Liver (tissue), 9 donors: Measurements from ENCODE around the gene NRROS. TPM values are rescaled to one million over a fixed set of nuclear protein-coding genes. Genes with fewer than 3 reads are reported as not detected.

Experiments
- DNase-seq: peaks from one replicate; pipeline ENCODE4 v3.0.0-alpha.2; 2017; ENCODE audit warnings: low spot score
- H3K27ac ChIP-seq, 2 donors: one replicate each; pipeline ENCODE4 v1.7.0; 2013; ENCODE audit warnings: inconsistent platforms in 2 of 2, low read length in 2 of 2, control low read depth in 1 of 2, low read depth in 1 of 2, mild to moderate bottlenecking in 1 of 2
- H3K27me3 ChIP-seq, 4 donors: one replicate each; pipeline versions ENCODE4 v1.6.1 to v1.7.0; 2013; ENCODE audit warnings: low read length in 3 of 4, inconsistent platforms in 1 of 4, mild to moderate bottlenecking in 1 of 4, moderate library complexity in 1 of 4; ENCODE audit not compliant: control insufficient read depth in 4 of 4, insufficient read depth in 4 of 4
- H3K36me3 ChIP-seq, 4 donors: one replicate each; pipeline versions ENCODE4 v1.6.1 to v1.7.0; 2013; ENCODE audit warnings: low read length in 3 of 4, mild to moderate bottlenecking in 3 of 4, low read depth in 1 of 4, moderate library complexity in 1 of 4; ENCODE audit not compliant: control insufficient read depth in 4 of 4, insufficient read depth in 3 of 4
- H3K4me1 ChIP-seq, 4 donors: one replicate each; pipeline versions ENCODE4 v1.6.1 to v1.7.0; 2013; ENCODE audit warnings: low read length in 3 of 4, mild to moderate bottlenecking in 3 of 4, moderate library complexity in 1 of 4; ENCODE audit not compliant: control insufficient read depth in 4 of 4, insufficient read depth in 4 of 4
- H3K4me3 ChIP-seq, 3 donors: one replicate each; pipeline versions ENCODE4 v1.6.1 to v1.7.0; 2013; ENCODE audit warnings: low read length in 3 of 3, control low read depth in 1 of 3, low read depth in 1 of 3, mild to moderate bottlenecking in 1 of 3
- H3K9ac ChIP-seq, 2 donors: one replicate each; pipeline ENCODE4 v1.7.0; 2013; ENCODE audit warnings: low read length in 2 of 2, mild to moderate bottlenecking in 2 of 2, moderate library complexity in 2 of 2, control low read depth in 1 of 2, low read depth in 1 of 2
- H3K9me3 ChIP-seq, 4 donors: one replicate each; pipeline versions ENCODE4 v1.6.1 to v1.7.0; 2013; ENCODE audit warnings: low read length in 3 of 4; ENCODE audit not compliant: control insufficient read depth in 4 of 4
- CTCF ChIP-seq: fragments of 150-350 bp; IDR thresholded peaks from 2 replicates; pipeline ENCODE4 v1.5.1; 2017; ENCODE audit warnings: improper control_type of control experiment, low read depth, low read length; ENCODE audit not compliant: missing input control
- FOXA1 ChIP-seq: IDR thresholded peaks from 2 replicates; pipeline ENCODE4 v1.6.1; 2016; ENCODE audit warnings: antibody characterized with exemption
- FOXA2 ChIP-seq: IDR thresholded peaks from 2 replicates; pipeline ENCODE4 v1.6.1; 2016; ENCODE audit warnings: antibody characterized with exemption
- GABPA ChIP-seq, 2 donors: IDR thresholded peaks in 1 of 2; conservative IDR thresholded peaks in 1 of 2; 2 replicates each; pipeline ENCODE4 v1.6.1; 2016; ENCODE audit warnings: antibody characterized with exemption in 2 of 2, mild to moderate bottlenecking in 1 of 2, moderate library complexity in 1 of 2
- HNF4A ChIP-seq, 2 donors: conservative IDR thresholded peaks; 2 replicates each; pipeline ENCODE4 v1.6.1; 2016; ENCODE audit warnings: antibody characterized with exemption in 2 of 2, mild to moderate bottlenecking in 2 of 2
- HNF4G ChIP-seq: IDR thresholded peaks from 2 replicates; pipeline ENCODE4 v1.6.1; 2016; ENCODE audit warnings: antibody characterized with exemption
- JUND ChIP-seq, 2 donors: IDR thresholded peaks; 2 replicates each; pipeline ENCODE4 v1.6.1; 2016; ENCODE audit warnings: antibody characterized with exemption in 2 of 2
- MAX ChIP-seq: IDR thresholded peaks from 2 replicates; pipeline ENCODE4 v1.6.1; 2016; ENCODE audit warnings: antibody characterized with exemption
- NR2F2 ChIP-seq: IDR thresholded peaks from 2 replicates; pipeline ENCODE4 v1.6.1; 2016; ENCODE audit warnings: antibody characterized with exemption
- RAD21 ChIP-seq, 2 donors: IDR thresholded peaks; 2 replicates each; pipeline ENCODE4 v1.6.1; 2016; ENCODE audit warnings: antibody characterized with exemption in 2 of 2, mild to moderate bottlenecking in 2 of 2
- REST ChIP-seq: IDR thresholded peaks from 2 replicates; pipeline ENCODE4 v1.6.1; 2016; ENCODE audit warnings: antibody characterized with exemption, mild to moderate bottlenecking
- RXRA ChIP-seq, 2 donors: IDR thresholded peaks; 2 replicates each; pipeline ENCODE4 v1.6.1; 2017 to 2018; ENCODE audit warnings: antibody characterized with exemption in 2 of 2, mild to moderate bottlenecking in 1 of 2
- SP1 ChIP-seq: IDR thresholded peaks from 2 replicates; pipeline ENCODE4 v1.6.1; 2018; ENCODE audit warnings: antibody characterized with exemption, mild to moderate bottlenecking
- TAF1 ChIP-seq: conservative IDR thresholded peaks from 2 replicates; pipeline ENCODE4 v1.6.1; 2016; ENCODE audit warnings: antibody characterized with exemption, mild to moderate bottlenecking
- YY1 ChIP-seq: IDR thresholded peaks from 2 replicates; pipeline ENCODE4 v1.6.1; 2016; ENCODE audit warnings: antibody characterized with exemption, mild to moderate bottlenecking
- ZBTB33 ChIP-seq: IDR thresholded peaks from 2 replicates; pipeline ENCODE4 v1.6.1; 2016; ENCODE audit warnings: antibody characterized with exemption
- WGBS: extraction: QIAGEN DNeasy Blood & Tissue Kit; methylation state at CpG from one replicate; pipeline ENCODE4 v1.1.7; 2013; 5-methylcytosine and 5-hydroxymethylcytosine counted together
- polyA plus RNA-seq, 2 donors: library from polyadenylated mRNA; stranded (reverse) in 1 of 2; unstranded in 1 of 2; fragments of 200-250 nt in 1 of 2; fragments of >200 nt in 1 of 2; fragmentation: Nextera tagmentation in 1 of 2; extraction: Ambion mirVana in 1 of 2; gene quantifications; one replicate each; pipeline versions ENCODE4 v1.2.1 to v1.2.3, GENCODE V29; 2013 to 2015
- total RNA-seq, 2 donors: library from RNA; depleted of rRNA; stranded (reverse); fragments of >200 nt; gene quantifications; one replicate each; pipeline ENCODE4 v1.2.3, GENCODE V29; 2014
- TF ChIP-seq, protein P1 (sequence below): IDR thresholded peaks from 2 replicates; pipeline ENCODE4 v1.6.1; 2016; ENCODE audit warnings: antibody characterized with exemption
- donor health status: healthy.
- donor health status: healthy.
- donor health status: healthy.
- donor health status: healthy.
- donor health status: healthy.

The NRROS gene
- total and polyA plus RNA-seq, 4 donors, result 0.82 to 9.2 (median 3.0) TPM

DNA sequence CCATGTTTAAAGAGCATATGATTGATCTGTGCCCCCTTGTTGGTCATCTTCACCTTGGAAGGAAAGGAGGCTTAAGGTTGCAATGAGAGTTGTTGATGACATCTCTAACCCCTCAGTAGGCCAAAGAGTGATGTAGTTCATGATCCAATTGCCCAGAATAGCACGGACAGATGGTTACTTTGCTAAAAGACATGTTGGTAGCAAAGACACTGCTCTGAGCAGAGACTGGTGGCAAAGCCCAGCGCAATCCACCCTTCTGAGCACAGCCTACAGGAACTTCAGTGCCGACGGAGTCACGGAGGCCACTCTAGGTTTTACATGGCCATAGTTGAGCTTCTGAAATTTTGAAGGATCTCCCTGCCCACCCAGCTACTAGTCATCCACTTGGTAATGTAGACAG is 49.2 kb upstream of the NRROS start:
- Histone ChIP-seq H3K9ac (no peak overlapping the region), H3K4me3 (no peak overlapping the region), H3K36me3 (peaks cover 0 to 3% (median 0%) of the 10 kb centered on the region in 4 donors), H3K27ac (no peak overlapping the region), H3K9me3 (no peaks in the 10 kb centered on the region), H3K27me3 (no peaks in the 10 kb centered on the region), H3K4me1 (no peaks in the 10 kb centered on the region)
- TF ChIP-seq, protein P1, sequence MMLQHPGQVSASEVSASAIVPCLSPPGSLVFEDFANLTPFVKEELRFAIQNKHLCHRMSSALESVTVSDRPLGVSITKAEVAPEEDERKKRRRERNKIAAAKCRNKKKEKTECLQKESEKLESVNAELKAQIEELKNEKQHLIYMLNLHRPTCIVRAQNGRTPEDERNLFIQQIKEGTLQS, result no peak
- TF ChIP-seq RAD21 (IDR thresholded peaks at IDR 0.05), result no peak
- TF ChIP-seq REST, result no peak
- TF ChIP-seq ZBTB33, result no peak
- TF ChIP-seq SP1, result no peak
- no peak for TF ChIP-seq FOXA1
- no peak for DNase-seq
- WGBS, result 82% methylated on average over 5 of the region's 5 CpGs

DNA sequence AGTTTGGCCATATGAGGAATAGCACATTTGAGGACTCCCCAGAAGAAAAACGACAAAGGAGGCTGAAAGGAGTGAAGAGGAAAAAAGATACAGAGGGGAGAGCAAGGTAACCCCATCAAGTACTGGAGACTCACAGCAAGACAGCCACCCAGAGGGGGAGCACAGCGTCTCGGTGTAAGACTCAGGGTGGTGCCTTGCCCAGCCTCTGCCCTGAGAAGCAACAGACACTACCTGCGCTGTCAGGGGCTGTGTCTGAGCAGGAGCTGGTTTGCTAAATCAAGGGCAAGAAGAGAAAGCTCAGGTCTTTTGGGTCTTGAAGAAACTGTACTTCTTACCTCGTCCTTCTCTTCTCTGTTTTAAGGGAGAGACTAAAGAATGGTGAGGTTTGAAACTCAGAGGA is 43.1 kb upstream of the NRROS start:
- no peaks in the 10 kb centered on the region for H3K27me3 ChIP-seq
- no peaks in the 10 kb centered on the region for H3K36me3 ChIP-seq
- H3K4me3 ChIP-seq, result no peak overlapping the region
- 45% methylated on average over 5 of the region's 5 CpGs for WGBS
- H3K27ac ChIP-seq, result no peak overlapping the region
- DNase-seq, result no peak
- H3K4me1 ChIP-seq, result no peaks in the 10 kb centered on the region
- H3K9me3 ChIP-seq, result no peaks in the 10 kb centered on the region
- TF ChIP-seq CTCF, result no peak
- no peak for TF ChIP-seq REST
- TF ChIP-seq, protein P1, result no peak
- no peak for TF ChIP-seq RAD21 (IDR thresholded peaks at IDR 0.05)
- TF ChIP-seq GABPA (IDR thresholded peaks at IDR 0.05 in 1 of 2, conservative IDR thresholded peaks at IDR 0.05 in 1 of 2), result no peak
- no peak for TF ChIP-seq TAF1
- no peak for TF ChIP-seq NR2F2
- no peak for TF ChIP-seq SP1
- no peak for TF ChIP-seq HNF4A (conservative IDR thresholded peaks at IDR 0.05)
- TF ChIP-seq YY1, result no peak
- TF ChIP-seq RXRA (IDR thresholded peaks at IDR 0.05), result no peak
- TF ChIP-seq MAX, result no peak
- TF ChIP-seq JUND (IDR thresholded peaks at IDR 0.05), result no peak
- TF ChIP-seq HNF4G, result no peak
- TF ChIP-seq FOXA2, result no peak
- TF ChIP-seq ZBTB33, result no peak
- no peak overlapping the region for H3K9ac ChIP-seq
